H1 (cell line): ENCODE measurements around the gene GAN.

Experiments
- BCL11A ChIP-seq, 2 experiments: IDR thresholded peaks; one replicate each; pipeline ENCODE4 v1.6.1; 2011; ENCODE audit warnings: low read depth in 2 of 2, low read length in 2 of 2, mild to moderate bottlenecking in 2 of 2
- CTCF ChIP-seq, 3 experiments: IDR thresholded peaks; 1 replicate in 2 of 3; 2 replicates in 1 of 3; pipeline versions ENCODE4 v1.5.1 to v1.6.1; 2011; ENCODE audit warnings: low read length in 3 of 3, mild to moderate bottlenecking in 3 of 3, inconsistent platforms in 2 of 3, low read depth in 1 of 3, moderate library complexity in 1 of 3; ENCODE audit not compliant: insufficient read depth in 1 of 3; ENCODE audit errors: control extremely low read depth in 1 of 3
- POLR2A ChIP-seq, 2 experiments: IDR thresholded peaks; 1 replicate in 1 of 2; 2 replicates in 1 of 2; pipeline ENCODE4 v1.6.1; 2011; ENCODE audit warnings: low read depth in 2 of 2, low read length in 2 of 2, mild to moderate bottlenecking in 2 of 2; ENCODE audit errors: control extremely low read depth in 1 of 2
- POLR2AphosphoS5 ChIP-seq: IDR thresholded peaks from 2 replicates; pipeline ENCODE4 v1.6.1; 2011; ENCODE audit warnings: low read depth, low read length
- RBBP5 ChIP-seq: IDR thresholded peaks from 2 replicates; pipeline ENCODE4 v1.7.1; 2012; ENCODE audit warnings: low read depth, mild to moderate bottlenecking, inconsistent platforms, low read length, moderate library complexity, borderline replicate concordance
- RNF2 ChIP-seq: fragments of 200-900, 300-1000 bp; sonication (generic); IDR thresholded peaks from 2 replicates; pipeline ENCODE4 v1.7.1; 2016; ENCODE audit warnings: borderline replicate concordance, low read depth, mild to moderate bottlenecking, antibody characterized with exemption, low read length; ENCODE audit not compliant: poor library complexity, severe bottlenecking; ENCODE audit errors: missing control alignments
- YY1 ChIP-seq: IDR thresholded peaks from 2 replicates; pipeline ENCODE4 v1.6.1; 2011; ENCODE audit warnings: low read depth, mild to moderate bottlenecking, low read length

DNA sequence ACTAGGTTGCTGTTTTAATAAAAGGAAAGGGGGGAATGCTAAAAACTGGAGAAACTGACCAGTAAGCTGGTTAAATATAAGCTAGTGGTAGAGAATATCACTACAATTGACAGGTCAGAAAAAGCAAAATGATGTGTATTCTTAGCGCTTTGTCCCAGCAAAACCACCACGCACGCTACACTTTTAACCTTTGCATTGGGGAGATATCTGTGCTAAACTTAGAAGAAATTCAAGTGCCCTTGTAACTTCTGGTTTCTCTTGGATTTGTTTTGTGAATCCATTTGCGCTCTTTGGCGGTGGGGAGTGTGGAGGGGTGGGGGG is 1.4 kb downstream of the GAN start:
- no peak for TF ChIP-seq RNF2
- no peak for TF ChIP-seq POLR2AphosphoS5
- TF ChIP-seq POLR2A (IDR thresholded peaks at IDR 0.05; ENCODE audit: control extremely low read depth in 1 of 2, low read depth in 2 of 2, low read length in 2 of 2), result no peak
- TF ChIP-seq CTCF (IDR thresholded peaks at IDR 0.05; ENCODE audit: control extremely low read depth in 1 of 3, insufficient read depth in 1 of 3, low read depth in 1 of 3, low read length in 3 of 3), result no peak
- TF ChIP-seq BCL11A (IDR thresholded peaks at IDR 0.05; ENCODE audit: low read depth in 2 of 2, low read length in 2 of 2), result no peak
- no peak for TF ChIP-seq RBBP5
- no peak for TF ChIP-seq YY1
